GM10847 (cell line): Measurements from ENCODE around the gene GRM8.

ENCODE experiments used
- POLR2A ChIP-seq: IDR thresholded peaks from 2 replicates; pipeline ENCODE4 v1.6.1; 2011; ENCODE audit not compliant: insufficient read length; ENCODE audit errors: extremely low read depth

The GRM8 gene

GRCh38 chr7:126541406-126541805 is 711.3 kb downstream of the GRM8 start:
- no peak for TF ChIP-seq POLR2A

GRCh38 chr7:126535176-126535575 is 717.6 kb downstream of the GRM8 start:
- no peak for TF ChIP-seq POLR2A

GRCh38 chr7:126533715-126534114 is 719.0 kb downstream of the GRM8 start:
- TF ChIP-seq POLR2A = no peak

GRCh38 chr7:126529833-126530232 is 722.9 kb downstream of the GRM8 start:
- no peak for TF ChIP-seq POLR2A

GRCh38 chr7:126529254-126529653 is 723.5 kb downstream of the GRM8 start:
- TF ChIP-seq POLR2A = no peak

- no peak for TF ChIP-seq POLR2A
Measured at GRCh38 chr7:126525906-126526305, 726.8 kb downstream of the GRM8 start.

- no peak for TF ChIP-seq POLR2A
Measured at GRCh38 chr7:126524967-126525366, 727.8 kb downstream of the GRM8 start.

- TF ChIP-seq POLR2A = no peak
Measured at GRCh38 chr7:126511046-126511445, 741.7 kb downstream of the GRM8 start.

GRCh38 chr7:126501617-126502016 is 751.1 kb downstream of the GRM8 start:
- TF ChIP-seq POLR2A = no peak

- TF ChIP-seq POLR2A = no peak
Measured at GRCh38 chr7:126499481-126499880, 753.3 kb downstream of the GRM8 start.

- no peak for TF ChIP-seq POLR2A
Measured at GRCh38 chr7:126495733-126496132, 757.0 kb downstream of the GRM8 start.

- no peak for TF ChIP-seq POLR2A
Measured at GRCh38 chr7:126495001-126495400, 757.7 kb downstream of the GRM8 start.

GRCh38 chr7:126493801-126494200 is 758.9 kb downstream of the GRM8 start:
- no peak for TF ChIP-seq POLR2A

- TF ChIP-seq POLR2A = no peak
Measured at GRCh38 chr7:126489874-126490273, 762.9 kb downstream of the GRM8 start.

GRCh38 chr7:126487728-126488442 is 764.9 kb downstream of the GRM8 start:
- TF ChIP-seq POLR2A = no peak

- no peak for TF ChIP-seq POLR2A
Measured at GRCh38 chr7:126486806-126487205, 765.9 kb downstream of the GRM8 start.

GRCh38 chr7:126485791-126486190 is 767.0 kb downstream of the GRM8 start:
- TF ChIP-seq POLR2A = no peak
